ENCODE measurements around the gene SP110. TPM values are rescaled to one million over a fixed set of nuclear protein-coding genes. Genes with fewer than 3 reads are reported as not detected.

Gene SP110
- total RNA-seq, 6 donors from 2014 or later, result 22.2 to 89.1 (median 38.4) TPM

DNA sequence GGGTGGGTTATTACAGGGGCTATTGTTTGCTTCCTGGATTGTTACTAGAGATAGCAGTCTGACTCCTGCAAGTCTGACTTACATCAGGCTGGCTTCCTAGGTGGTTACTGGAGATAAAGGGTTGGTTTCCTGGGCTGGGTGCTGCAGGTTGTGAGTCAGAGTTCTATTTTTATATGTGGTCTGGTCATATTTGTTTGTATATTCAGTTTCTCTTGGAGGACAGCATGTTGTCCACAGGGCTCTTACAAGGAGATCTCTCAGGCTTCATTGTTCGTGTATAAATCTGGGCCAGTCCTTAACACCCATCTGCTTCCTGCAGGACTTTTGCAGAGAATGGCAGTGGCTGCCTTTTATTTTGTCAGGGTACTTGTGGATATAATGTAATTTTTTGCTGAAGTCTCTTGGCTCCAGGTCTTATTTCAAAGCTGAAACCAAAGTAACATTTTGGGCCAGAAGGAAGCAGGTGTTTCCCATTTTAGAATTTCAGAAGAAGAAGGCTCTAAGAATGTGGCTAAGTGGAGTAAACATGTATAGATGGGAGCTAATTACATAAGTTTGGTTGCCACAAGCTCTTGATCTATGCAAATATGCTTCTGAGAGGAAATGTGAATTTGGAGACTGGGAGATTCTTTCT lies 85.2 kb downstream of the SP110 start:
- no peak for ATAC-seq (ENCODE audit: low FRiP score in 2 of 2)
- Histone ChIP-seq H3K4me1 (peaks cover 4 to 26% (median 5%) of the 10 kb centered on the region in 4 donors), H3K27ac (peak overlapping the region in 1 of 4 donors; percentile 55), H3K4me3 (no peak overlapping the region), H3K36me3 (no peaks in the 10 kb centered on the region), H3K9me3 (peaks cover 0 to 3% (median 1%) of the 10 kb centered on the region in 4 donors), H3K27me3 (no peaks in the 10 kb centered on the region)
- TF ChIP-seq EP300 (IDR thresholded peaks at IDR 0.05), result no peak
- no peak for TF ChIP-seq POLR2AphosphoS5 (IDR thresholded peaks at IDR 0.05)
- no peak for TF ChIP-seq POLR2A (IDR thresholded peaks at IDR 0.05)
- TF ChIP-seq, protein P1, sequence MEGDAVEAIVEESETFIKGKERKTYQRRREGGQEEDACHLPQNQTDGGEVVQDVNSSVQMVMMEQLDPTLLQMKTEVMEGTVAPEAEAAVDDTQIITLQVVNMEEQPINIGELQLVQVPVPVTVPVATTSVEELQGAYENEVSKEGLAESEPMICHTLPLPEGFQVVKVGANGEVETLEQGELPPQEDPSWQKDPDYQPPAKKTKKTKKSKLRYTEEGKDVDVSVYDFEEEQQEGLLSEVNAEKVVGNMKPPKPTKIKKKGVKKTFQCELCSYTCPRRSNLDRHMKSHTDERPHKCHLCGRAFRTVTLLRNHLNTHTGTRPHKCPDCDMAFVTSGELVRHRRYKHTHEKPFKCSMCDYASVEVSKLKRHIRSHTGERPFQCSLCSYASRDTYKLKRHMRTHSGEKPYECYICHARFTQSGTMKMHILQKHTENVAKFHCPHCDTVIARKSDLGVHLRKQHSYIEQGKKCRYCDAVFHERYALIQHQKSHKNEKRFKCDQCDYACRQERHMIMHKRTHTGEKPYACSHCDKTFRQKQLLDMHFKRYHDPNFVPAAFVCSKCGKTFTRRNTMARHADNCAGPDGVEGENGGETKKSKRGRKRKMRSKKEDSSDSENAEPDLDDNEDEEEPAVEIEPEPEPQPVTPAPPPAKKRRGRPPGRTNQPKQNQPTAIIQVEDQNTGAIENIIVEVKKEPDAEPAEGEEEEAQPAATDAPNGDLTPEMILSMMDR (IDR thresholded peaks at IDR 0.05), result no peak
- 45 to 47% methylated on average over 1 of the region's 1 CpG for WGBS, 2 donors
- DNase-seq, result no peak

DNA sequence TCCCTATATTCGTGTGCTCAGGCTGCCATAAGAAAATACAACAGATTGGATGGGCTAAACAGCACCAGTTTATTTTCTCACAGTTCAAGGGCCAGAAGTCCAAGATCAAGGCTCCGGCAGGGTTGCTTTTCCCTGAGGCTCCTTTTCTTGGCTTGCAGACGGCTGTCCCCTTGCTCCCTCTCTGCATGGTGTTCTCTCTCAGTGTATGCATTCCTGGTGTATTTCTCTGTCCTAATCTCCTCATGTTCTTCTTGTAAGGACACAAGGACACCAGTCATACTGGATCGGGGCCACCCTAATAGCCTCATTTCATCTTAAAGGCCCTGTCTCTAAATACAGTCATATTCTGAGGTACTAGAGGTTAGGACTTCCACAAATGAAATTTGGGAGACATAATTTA lies 88.4 kb downstream of the SP110 start:
- H3K9me3 ChIP-seq, result peaks cover 0 to 3% (median 1%) of the 10 kb centered on the region in 4 donors
- peak overlapping the region; percentile 64 to 92 (median 78) for H3K27ac ChIP-seq
- no peak overlapping the region for H3K4me3 ChIP-seq
- no peak for ATAC-seq (ENCODE audit: low FRiP score in 2 of 2)
- WGBS, 2 donors, result 36 to 71% methylated on average over 4 of the region's 4 CpGs
- H3K27me3 ChIP-seq, result no peaks in the 10 kb centered on the region
- no peak for DNase-seq
- peaks cover 4 to 41% (median 13%) of the 10 kb centered on the region in 4 donors for H3K4me1 ChIP-seq
- TF ChIP-seq POLR2AphosphoS5 (IDR thresholded peaks at IDR 0.05) (no peak), EP300 (IDR thresholded peaks at IDR 0.05) (no peak), POLR2A (IDR thresholded peaks at IDR 0.05) (no peak)
- TF ChIP-seq, protein P1 (IDR thresholded peaks at IDR 0.05), result no peak
- H3K36me3 ChIP-seq, result no peaks in the 10 kb centered on the region

DNA sequence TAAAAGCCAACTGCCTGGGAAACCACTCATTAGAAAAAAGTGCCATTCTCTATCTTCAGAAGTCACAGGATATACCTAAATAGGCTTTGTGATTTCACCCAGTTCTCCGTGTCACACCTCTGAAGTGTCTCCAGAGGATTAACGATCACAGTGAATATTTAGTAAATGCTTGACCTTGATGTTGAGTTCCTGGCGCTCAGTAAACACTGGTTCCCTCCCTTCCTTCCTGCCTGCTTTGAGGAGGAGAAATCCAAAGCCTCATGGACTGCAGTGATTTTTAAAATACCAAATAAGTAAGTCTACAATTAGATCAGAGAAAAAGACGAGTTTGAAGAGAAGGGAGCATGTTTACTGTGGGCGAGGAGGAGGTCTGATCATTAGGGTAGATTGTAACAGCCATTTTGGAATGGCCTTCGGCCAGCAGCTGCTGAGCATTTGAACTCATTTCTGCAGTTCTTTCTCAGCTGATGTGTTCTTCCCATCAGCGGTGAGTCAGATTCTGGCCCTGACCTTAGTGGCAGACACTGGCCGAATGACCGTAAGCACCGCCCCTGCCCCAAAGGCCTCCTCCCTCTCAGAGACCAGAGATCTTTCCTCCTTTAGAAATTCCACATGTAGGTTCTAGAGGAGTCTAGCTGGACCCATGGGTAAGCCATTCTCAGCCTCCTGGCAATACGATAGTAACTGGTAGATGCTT lies 89.0 kb downstream of the SP110 start:
- H3K9me3 ChIP-seq, result peaks cover 0 to 3% (median 1%) of the 10 kb centered on the region in 4 donors
- H3K36me3 ChIP-seq, result no peaks in the 10 kb centered on the region
- no peaks in the 10 kb centered on the region for H3K27me3 ChIP-seq
- WGBS, 2 donors, result 41 to 44% methylated on average over 11 of the region's 11 CpGs
- TF ChIP-seq POLR2AphosphoS5 (IDR thresholded peaks at IDR 0.05) (peak; percentile 53 to 75), EP300 (IDR thresholded peaks at IDR 0.05) (peak in 1 of 4 donors; percentile 24)
- TF ChIP-seq, protein P1 (IDR thresholded peaks at IDR 0.05), result no peak
- ATAC-seq (ENCODE audit: low FRiP score in 2 of 2) (peak in 1 of 2 donors; percentile 90), DNase-seq (peak in 1 of 2 donors; percentile 51)
- H3K4me1 ChIP-seq, result peaks cover 4 to 41% (median 13%) of the 10 kb centered on the region in 4 donors
- no peak overlapping the region for H3K4me3 ChIP-seq
- peak overlapping the region; percentile 64 to 92 (median 78) for H3K27ac ChIP-seq

DNA sequence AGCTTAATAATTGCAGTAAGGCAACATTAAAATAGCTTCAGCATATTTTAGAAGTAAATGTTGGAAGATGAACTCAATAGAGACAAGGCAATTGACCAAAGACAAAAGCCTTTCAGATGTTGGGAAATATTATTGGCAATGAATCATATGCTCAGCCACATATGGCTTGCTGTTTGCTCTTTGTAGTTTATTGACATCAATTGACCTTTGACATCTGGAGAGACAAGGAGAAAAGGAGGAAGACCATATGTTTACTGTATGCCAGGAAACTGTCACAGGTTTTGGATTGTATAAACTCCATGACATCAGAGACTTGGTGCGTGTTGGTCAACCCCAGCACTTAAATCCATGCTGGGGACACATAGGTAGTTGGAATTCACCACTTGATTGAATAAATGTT lies 90.4 kb downstream of the SP110 start:
- DNase-seq (no peak), ATAC-seq (ENCODE audit: low FRiP score in 2 of 2) (no peak)
- no peak overlapping the region for H3K4me3 ChIP-seq
- peaks cover 4 to 35% (median 18%) of the 10 kb centered on the region in 4 donors for H3K4me1 ChIP-seq
- peaks cover 0 to 3% (median 1%) of the 10 kb centered on the region in 4 donors for H3K9me3 ChIP-seq
- H3K27ac ChIP-seq, result peak overlapping the region; percentile 52 to 92 (median 59)
- WGBS, 2 donors, result 40 to 82% methylated on average over 1 of the region's 1 CpG
- H3K27me3 ChIP-seq, result no peaks in the 10 kb centered on the region
- TF ChIP-seq EP300 (IDR thresholded peaks at IDR 0.05) (no peak), POLR2AphosphoS5 (IDR thresholded peaks at IDR 0.05) (no peak), POLR2A (IDR thresholded peaks at IDR 0.05) (no peak)
- TF ChIP-seq, protein P1 (IDR thresholded peaks at IDR 0.05), result no peak
- no peaks in the 10 kb centered on the region for H3K36me3 ChIP-seq

Measured in upper lobe of left lung (tissue), 6 donors.